ENCODE results near the gene DCLK2. TPM values are rescaled to one million over a fixed set of nuclear protein-coding genes. Genes with fewer than 3 reads are reported as not detected.

Gene DCLK2
- total and polyA plus RNA-seq, 2 of the 4 experiments (the other 2 are of a cell fraction): 11.3 to 15.5 TPM

DNA sequence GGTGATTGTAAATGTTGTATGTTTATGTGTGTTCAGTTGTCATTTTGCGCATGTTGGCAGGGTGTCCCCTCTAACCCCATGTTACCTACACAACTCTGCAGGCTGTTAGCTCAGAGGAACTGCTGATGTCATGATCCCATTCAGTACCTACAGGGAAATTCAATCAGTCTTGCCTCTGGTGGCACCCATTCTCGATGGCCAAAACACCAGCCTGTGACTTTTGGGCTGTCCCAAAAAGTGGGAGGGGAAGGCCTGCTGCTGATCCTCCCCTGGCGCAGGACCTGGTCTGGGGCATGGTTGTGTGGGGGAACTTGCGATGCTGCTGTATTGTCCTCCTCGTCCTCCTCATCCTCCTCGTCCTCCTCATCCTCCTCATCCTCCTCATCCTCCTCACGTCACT lies 174.5 kb downstream of the DCLK2 start:
- Histone ChIP-seq H3K4me3 (ENCODE audit: insufficient read depth, low read depth, low read length) (no peak overlapping the region), H3K23ac (ENCODE audit: low read depth, low read length) (no peak overlapping the region; the same call in 1 of the 2 replicates), H2AK9ac (replicated peaks; ENCODE audit: low read depth, low read length, poor library complexity) (no peak overlapping the region), H2AK5ac (ENCODE audit: low read depth, low read length) (no peak overlapping the region), H4K20me1 (ENCODE audit: insufficient read depth, low read length) (no peaks in the 10 kb centered on the region), H3K4ac (ENCODE audit: low read depth, low read length) (no peak overlapping the region), H2BK5ac (ENCODE audit: low read depth, low read length, poor library complexity, severe bottlenecking) (no peak overlapping the region), H3K9me3 (ENCODE audit: control insufficient read depth, insufficient read depth, low read length) (no peaks in the 10 kb centered on the region), H3K9me1 (ENCODE audit: insufficient read depth, low read length) (peaks cover under 1% of the 10 kb centered on the region; the same call in 1 of the 2 replicates), H4K91ac (ENCODE audit: insufficient read depth, low read depth, low read length) (no peak overlapping the region), H2BK120ac (ENCODE audit: low read depth, low read length) (no peak overlapping the region), H3K9ac (ENCODE audit: low read depth, low read length) (no peak overlapping the region), H3K4me2 (ENCODE audit: low read depth, low read length) (no peak overlapping the region), H3K36me3 (ENCODE audit: control insufficient read depth, insufficient read depth, low read length) (peaks cover 28% of the 10 kb centered on the region; the same call in 1 of the 2 replicates), H3K27me3 (ENCODE audit: control insufficient read depth, insufficient read depth, low read length) (no peaks in the 10 kb centered on the region), H4K5ac (ENCODE audit: low read depth, low read length) (peak overlapping the region; percentile 30; the same call in 1 of the 2 replicates), H3K27ac (ENCODE audit: insufficient read depth, low read length) (no peak overlapping the region), H2BK20ac (ENCODE audit: low read depth, low read length) (no peak overlapping the region), H3K18ac (ENCODE audit: low read depth, low read length) (no peak overlapping the region), H3K79me1 (ENCODE audit: low read depth in 1 of 2, low read length in 2 of 2) (no peaks in the 10 kb centered on the region), H3K56ac (ENCODE audit: extremely low read depth, insufficient read depth, low read length) (no peak overlapping the region), H2BK15ac (ENCODE audit: low read depth, low read length) (no peak overlapping the region), H4K8ac (ENCODE audit: low read depth in 2 of 2, low read length in 2 of 2) (no peak overlapping the region), H3K14ac (replicated peaks; ENCODE audit: low read depth, low read length) (no peak overlapping the region), H2AFZ (replicated peaks; ENCODE audit: low read length, poor library complexity) (peak overlapping the region; percentile 24), H3K4me1 (ENCODE audit: control insufficient read depth, insufficient read depth, low read length) (peaks cover 3% of the 10 kb centered on the region; the same call in 1 of the 2 replicates)
- DNase-seq (no peak), ATAC-seq (ENCODE audit: low read depth) (no peak)
- intact Hi-C loops (cut with micrococcal nuclease): no loop called here
- no TSS peak for BruUV-seq (replicated peaks)
- POLR2A ChIA-PET (ENCODE audit: unreplicated experiment): no interaction called here
- in situ Hi-C loops (cut with MboI; ENCODE audit: low sequenced_read_pairs): no loop called here
- WGBS, 2 experiments (ENCODE audit: extremely low coverage in 2 of 2, insufficient read length in 1 of 2): no CpG with 5 or more reads among the region's 7 CpGs
- dilution Hi-C loops (cut with HindIII; ENCODE audit: low sequenced_read_pairs, unreplicated experiment): no loop called here
- TF ChIP-seq, protein P1, sequence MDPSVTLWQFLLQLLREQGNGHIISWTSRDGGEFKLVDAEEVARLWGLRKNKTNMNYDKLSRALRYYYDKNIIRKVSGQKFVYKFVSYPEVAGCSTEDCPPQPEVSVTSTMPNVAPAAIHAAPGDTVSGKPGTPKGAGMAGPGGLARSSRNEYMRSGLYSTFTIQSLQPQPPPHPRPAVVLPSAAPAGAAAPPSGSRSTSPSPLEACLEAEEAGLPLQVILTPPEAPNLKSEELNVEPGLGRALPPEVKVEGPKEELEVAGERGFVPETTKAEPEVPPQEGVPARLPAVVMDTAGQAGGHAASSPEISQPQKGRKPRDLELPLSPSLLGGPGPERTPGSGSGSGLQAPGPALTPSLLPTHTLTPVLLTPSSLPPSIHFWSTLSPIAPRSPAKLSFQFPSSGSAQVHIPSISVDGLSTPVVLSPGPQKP (IDR thresholded peaks at IDR 0.05; ENCODE audit: borderline replicate concordance, low read depth, low read length): no peak
- TF ChIP-seq RAD21 (IDR thresholded peaks at IDR 0.05; ENCODE audit: low read length) (no peak), FOS (IDR thresholded peaks at IDR 0.05; ENCODE audit: low read depth, low read length) (no peak), MAZ (IDR thresholded peaks at IDR 0.05; ENCODE audit: borderline replicate concordance, low read depth, low read length) (no peak), BHLHE40 (IDR thresholded peaks at IDR 0.05; ENCODE audit: low read depth, low read length) (no peak), RFX5 (IDR thresholded peaks at IDR 0.05; ENCODE audit: low read depth, low read length) (no peak), SMC3 (IDR thresholded peaks at IDR 0.05; ENCODE audit: low read depth, low read length) (no peak), POLR2A (IDR thresholded peaks at IDR 0.05; ENCODE audit: low read depth, low read length) (no peak), MXI1 (IDR thresholded peaks at IDR 0.05; ENCODE audit: borderline replicate concordance, low read depth, low read length) (no peak), MAFK (IDR thresholded peaks at IDR 0.05; ENCODE audit: low read depth, low read length) (no peak), NFE2L2 (IDR thresholded peaks at IDR 0.05; ENCODE audit: low read depth, low read length) (no peak), RCOR1 (IDR thresholded peaks at IDR 0.05; ENCODE audit: insufficient replicate concordance, low read length) (no peak), CEBPB (IDR thresholded peaks at IDR 0.05; ENCODE audit: low read depth, low read length) (no peak), CHD1 (IDR thresholded peaks at IDR 0.05; ENCODE audit: low read depth, low read length) (no peak)
- TF ChIP-seq, protein P2, sequence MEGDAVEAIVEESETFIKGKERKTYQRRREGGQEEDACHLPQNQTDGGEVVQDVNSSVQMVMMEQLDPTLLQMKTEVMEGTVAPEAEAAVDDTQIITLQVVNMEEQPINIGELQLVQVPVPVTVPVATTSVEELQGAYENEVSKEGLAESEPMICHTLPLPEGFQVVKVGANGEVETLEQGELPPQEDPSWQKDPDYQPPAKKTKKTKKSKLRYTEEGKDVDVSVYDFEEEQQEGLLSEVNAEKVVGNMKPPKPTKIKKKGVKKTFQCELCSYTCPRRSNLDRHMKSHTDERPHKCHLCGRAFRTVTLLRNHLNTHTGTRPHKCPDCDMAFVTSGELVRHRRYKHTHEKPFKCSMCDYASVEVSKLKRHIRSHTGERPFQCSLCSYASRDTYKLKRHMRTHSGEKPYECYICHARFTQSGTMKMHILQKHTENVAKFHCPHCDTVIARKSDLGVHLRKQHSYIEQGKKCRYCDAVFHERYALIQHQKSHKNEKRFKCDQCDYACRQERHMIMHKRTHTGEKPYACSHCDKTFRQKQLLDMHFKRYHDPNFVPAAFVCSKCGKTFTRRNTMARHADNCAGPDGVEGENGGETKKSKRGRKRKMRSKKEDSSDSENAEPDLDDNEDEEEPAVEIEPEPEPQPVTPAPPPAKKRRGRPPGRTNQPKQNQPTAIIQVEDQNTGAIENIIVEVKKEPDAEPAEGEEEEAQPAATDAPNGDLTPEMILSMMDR (conservative IDR thresholded peaks at IDR 0.05; ENCODE audit: low read depth, low read length): no peak
- TF ChIP-seq, protein P3, sequence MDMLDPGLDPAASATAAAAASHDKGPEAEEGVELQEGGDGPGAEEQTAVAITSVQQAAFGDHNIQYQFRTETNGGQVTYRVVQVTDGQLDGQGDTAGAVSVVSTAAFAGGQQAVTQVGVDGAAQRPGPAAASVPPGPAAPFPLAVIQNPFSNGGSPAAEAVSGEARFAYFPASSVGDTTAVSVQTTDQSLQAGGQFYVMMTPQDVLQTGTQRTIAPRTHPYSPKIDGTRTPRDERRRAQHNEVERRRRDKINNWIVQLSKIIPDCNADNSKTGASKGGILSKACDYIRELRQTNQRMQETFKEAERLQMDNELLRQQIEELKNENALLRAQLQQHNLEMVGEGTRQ (IDR thresholded peaks at IDR 0.05; ENCODE audit: low read depth, low read length): no peak
- CTCF ChIA-PET: no interaction called here

All from IMR-90 (cell line).